GM12801 (cell line): ENCODE measurements around the gene STXBP6.

Source experiments
- TF ChIP-seq, protein P1 (sequence below): IDR thresholded peaks from one replicate; pipeline ENCODE4 v1.5.1; 2011; ENCODE audit warnings: control low read depth; ENCODE audit not compliant: insufficient read length; ENCODE audit errors: extremely low read depth

The STXBP6 gene

DNA sequence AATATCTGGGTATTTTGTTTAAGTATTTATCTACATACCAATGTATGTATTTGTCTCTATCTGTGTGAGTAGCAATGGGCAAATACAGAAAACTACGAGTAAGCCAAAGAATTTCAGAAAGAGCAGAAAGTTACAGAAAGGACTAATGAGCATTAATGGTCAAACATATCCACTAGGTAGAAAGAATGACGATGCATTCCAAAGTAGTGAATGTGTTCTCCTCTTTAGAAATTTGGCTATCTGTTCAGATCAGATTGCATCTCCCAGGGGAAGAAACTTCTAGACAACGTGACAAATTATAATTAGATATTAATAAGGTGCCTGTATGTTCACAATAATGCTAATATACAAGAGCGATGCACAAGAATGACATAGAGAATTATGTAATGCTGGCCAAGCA, 221.5 kb downstream of the STXBP6 start:
- TF ChIP-seq, protein P1, sequence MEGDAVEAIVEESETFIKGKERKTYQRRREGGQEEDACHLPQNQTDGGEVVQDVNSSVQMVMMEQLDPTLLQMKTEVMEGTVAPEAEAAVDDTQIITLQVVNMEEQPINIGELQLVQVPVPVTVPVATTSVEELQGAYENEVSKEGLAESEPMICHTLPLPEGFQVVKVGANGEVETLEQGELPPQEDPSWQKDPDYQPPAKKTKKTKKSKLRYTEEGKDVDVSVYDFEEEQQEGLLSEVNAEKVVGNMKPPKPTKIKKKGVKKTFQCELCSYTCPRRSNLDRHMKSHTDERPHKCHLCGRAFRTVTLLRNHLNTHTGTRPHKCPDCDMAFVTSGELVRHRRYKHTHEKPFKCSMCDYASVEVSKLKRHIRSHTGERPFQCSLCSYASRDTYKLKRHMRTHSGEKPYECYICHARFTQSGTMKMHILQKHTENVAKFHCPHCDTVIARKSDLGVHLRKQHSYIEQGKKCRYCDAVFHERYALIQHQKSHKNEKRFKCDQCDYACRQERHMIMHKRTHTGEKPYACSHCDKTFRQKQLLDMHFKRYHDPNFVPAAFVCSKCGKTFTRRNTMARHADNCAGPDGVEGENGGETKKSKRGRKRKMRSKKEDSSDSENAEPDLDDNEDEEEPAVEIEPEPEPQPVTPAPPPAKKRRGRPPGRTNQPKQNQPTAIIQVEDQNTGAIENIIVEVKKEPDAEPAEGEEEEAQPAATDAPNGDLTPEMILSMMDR: no peak

DNA sequence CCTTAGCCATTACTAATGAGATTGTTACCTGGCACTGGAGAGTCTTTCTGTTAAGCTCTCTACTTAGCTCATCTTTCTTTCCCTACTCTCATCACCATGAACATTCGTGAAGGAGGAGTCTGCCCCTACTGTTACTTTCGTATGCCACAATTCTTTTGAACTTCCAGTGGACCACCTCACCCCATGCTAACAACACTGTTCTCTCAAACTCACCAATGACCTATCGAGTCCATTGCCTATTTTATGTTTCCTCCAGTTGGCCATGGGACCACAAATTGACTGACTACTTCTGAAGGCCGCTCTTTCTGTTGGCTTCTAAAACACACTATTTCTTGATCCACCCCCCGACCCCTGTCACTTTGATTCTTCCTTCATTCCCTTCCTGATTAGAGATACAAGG, 223.6 kb downstream of the STXBP6 start:
- TF ChIP-seq, protein P1: no peak

DNA sequence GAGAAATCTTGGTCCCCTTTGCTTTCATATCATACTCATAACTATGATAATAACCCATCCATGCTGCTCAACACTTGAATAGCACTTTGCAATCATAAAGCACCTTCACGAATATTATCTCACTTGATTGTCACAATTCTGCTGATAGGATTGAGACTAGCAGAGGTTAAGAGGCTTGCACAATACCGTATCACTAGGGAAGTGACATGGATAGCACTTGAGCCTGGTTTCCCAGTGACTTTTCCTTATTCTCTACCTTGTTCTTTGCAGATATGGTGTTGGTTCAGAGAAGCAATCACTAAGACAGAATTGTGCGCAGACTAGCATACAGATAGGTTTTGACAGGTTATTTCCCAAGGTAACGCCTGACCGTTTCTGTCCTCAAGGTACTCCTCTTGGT, 229.3 kb downstream of the STXBP6 start:
- TF ChIP-seq, protein P1: no peak

DNA sequence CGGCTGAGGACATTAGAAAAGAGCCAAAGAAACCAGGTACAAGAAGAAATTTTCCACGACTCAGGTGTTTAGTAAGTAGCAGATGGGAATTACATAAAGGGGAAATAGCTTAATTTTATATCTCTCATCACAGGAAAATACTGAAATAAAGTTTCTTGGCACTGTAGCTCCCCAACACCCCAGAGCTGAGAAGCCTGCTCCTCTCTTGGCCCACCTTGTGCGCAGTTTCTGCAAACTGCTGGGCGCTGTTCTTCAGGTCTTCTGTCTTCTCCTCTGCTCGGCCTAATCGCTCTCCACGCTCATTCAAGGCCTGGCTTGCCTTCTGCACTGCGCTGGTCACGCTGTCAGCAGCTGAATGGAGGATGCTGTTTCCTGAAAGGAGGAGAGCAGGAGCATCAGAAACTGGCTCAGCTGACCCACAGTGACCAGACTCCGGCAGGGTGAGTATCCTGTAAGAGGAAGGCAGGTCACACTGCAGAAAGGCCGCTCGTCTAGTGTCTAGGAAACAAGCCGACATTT, 231.1 kb downstream of the STXBP6 start:
- TF ChIP-seq, protein P1: no peak

DNA sequence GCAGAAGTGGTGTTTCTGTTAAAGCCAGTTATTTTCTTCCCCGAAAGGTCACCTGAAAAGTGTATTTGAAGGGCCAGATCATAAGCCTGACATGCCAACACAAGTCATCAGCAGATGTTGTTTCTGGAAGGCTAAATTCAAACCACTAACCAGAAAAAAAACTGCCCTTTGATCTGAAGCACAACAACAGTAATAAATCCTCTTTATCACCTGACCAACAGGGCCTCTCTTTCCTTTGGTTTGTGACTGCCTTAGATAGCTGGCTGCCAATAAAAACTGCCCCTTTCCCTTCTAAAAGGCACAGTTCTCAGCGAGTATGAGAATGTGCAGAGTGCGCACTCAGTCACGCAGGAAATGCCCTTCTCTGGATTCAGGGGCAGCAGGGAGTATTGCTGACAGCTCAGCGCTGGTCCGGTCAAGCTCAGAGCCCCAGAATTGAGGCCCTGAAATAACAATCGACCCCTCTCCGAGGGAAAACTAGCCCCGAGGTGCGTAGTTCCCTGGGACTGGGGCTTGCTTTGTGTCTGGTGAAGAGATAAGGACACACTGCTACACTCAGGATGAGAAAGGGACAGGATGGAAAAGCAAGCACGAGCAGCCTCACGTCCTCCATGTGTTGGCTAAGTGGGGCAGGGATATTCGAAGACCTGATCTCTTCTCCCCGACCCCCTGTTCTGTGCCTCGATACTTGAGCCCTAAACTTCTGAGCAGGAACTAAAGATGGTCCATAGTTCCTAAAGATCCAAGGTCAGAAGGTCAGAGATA, 231.7 kb downstream of the STXBP6 start:
- TF ChIP-seq, protein P1: no peak

DNA sequence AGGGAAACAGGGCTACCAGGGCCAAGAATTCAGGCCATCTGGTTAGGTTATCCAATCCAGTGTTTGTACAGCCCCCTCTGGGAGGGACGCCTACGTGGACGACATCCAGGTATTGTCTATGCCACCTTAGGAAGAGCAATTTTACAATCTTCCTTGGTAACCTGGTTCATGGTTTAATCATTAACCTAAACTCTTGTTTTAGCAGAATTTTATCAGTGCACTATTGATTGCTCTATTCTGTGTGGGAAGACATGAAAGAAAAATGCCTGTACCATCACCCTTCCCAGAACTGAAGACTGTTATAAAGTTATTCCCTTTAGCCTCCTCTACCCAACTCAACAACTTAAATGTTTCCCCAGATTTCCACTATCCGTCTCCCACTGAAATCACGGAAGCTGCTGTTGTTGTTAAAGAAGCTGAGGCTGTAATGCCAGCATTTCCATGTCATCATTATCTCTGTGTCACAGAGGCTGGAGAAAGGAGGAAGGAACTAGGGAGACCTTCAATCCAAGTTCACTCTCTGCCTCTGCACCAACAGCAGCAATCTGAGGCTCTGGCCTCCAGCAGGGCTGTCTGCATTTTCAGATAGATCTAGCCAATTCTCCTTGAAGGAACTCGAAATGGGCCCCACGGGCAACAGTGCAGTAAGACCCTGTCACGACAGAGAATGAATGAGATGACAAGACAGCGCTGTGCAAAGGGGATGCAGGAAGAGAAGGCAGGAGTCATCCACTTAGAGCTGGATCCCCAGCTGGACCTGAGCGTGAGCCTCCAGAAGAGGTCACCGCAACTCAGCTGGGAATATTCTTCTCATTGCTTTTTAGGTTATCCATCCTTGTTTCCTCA, 232.5 kb downstream of the STXBP6 start:
- TF ChIP-seq, protein P1: no peak

DNA sequence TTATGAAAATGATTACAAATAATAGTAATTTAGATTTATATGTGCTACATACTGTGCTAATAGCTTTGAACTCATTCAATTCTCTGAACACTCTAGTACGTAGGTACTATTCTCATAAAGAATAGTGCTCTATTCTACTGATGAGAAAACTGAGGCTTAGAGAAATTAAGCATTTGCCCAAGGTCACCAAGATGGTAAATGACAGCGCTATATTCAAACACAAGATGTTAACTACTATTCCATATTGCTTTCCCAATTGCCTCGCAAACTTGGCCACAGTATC, 233.1 kb downstream of the STXBP6 start:
- TF ChIP-seq, protein P1: no peak
